Smooth muscle cell (in vitro differentiated cells): Measurements from ENCODE around the gene TGFB1. TPM values are rescaled to one million over a fixed set of nuclear protein-coding genes. Genes with fewer than 3 reads are reported as not detected.

Experiments used
- DNase-seq: peaks from one replicate; lab custom pipeline; 2025; ENCODE audit not compliant: unreplicated experiment; lab: John Stamatoyannopoulos, UW
- H2AFZ ChIP-seq: fragments of 200-600 bp; sonication (generic); 2 replicates; pipeline ENCODE4 v1.6.0; 2016; ENCODE audit warnings: antibody characterized with exemption, low read depth, mild to moderate bottlenecking
- H3F3A ChIP-seq: fragments of 200-600 bp; sonication (generic); 2 replicates; pipeline ENCODE4 v1.6.0; 2017; ENCODE audit warnings: antibody characterized with exemption, low read depth
- H3K27ac ChIP-seq: fragments of 200-600 bp; sonication (generic); 2 replicates; pipeline ENCODE4 v1.5.1; 2016; ENCODE audit warnings: low read depth, mild to moderate bottlenecking
- H3K27me3 ChIP-seq: fragments of 200-600 bp; sonication (generic); 2 replicates; pipeline ENCODE4 v1.6.1; 2016; ENCODE audit warnings: low read depth, mild to moderate bottlenecking
- H3K36me3 ChIP-seq: fragments of 200-600 bp; sonication (generic); 2 replicates; pipeline ENCODE4 v1.5.1; 2016; ENCODE audit warnings: low read depth
- H3K4me1 ChIP-seq: fragments of 200-600 bp; sonication (generic); 2 replicates; pipeline ENCODE4 v1.5.1; 2016; ENCODE audit warnings: low read depth
- H3K4me2 ChIP-seq: fragments of 200-600 bp; sonication (generic); 2 replicates; pipeline ENCODE4 v1.6.0; 2016; ENCODE audit warnings: mild to moderate bottlenecking
- H3K4me3 ChIP-seq: fragments of 200-600 bp; sonication (generic); 2 replicates; pipeline ENCODE4 v1.5.1; 2016; ENCODE audit warnings: mild to moderate bottlenecking
- H3K79me2 ChIP-seq: fragments of 200-600 bp; sonication (generic); 2 replicates; pipeline ENCODE4 v1.6.0; 2016; ENCODE audit warnings: low read depth, mild to moderate bottlenecking
- H3K9ac ChIP-seq: fragments of 200-600 bp; sonication (generic); 2 replicates; pipeline ENCODE4 v1.6.0; 2016; ENCODE audit warnings: low read depth
- H3K9me3 ChIP-seq: fragments of 200-600 bp; sonication (generic); replicated peaks from 2 replicates; pipeline ENCODE4 v1.5.1; 2016; ENCODE audit warnings: low read depth
- H4K20me1 ChIP-seq: fragments of 200-600 bp; sonication (generic); 2 replicates; pipeline ENCODE4 v1.6.0; 2016; ENCODE audit warnings: low read depth
- WGBS: methylation state at CpG from one replicate; pipeline ENCODE4 v1.1.7; 2016; ENCODE audit warnings: low lambda C conversion rate; 5-methylcytosine and 5-hydroxymethylcytosine counted together
- polyA plus RNA-seq: library from polyadenylated mRNA; unstranded; fragments of >200 nt; fragmentation: Nextera tagmentation; extraction: Ambion mirVana; gene quantifications from 2 replicates; pipeline ENCODE4 v1.2.1, GENCODE V29; 2016
- total RNA-seq: library from RNA; depleted of rRNA; stranded (reverse); fragments of >200 nt; gene quantifications from 2 replicates; pipeline ENCODE4 v1.2.3, GENCODE V29; 2014
- TF ChIP-seq, protein P1 (sequence below): fragments of 200-600 bp; sonication (generic); IDR thresholded peaks from 2 replicates; pipeline ENCODE4 v1.5.1; 2017; ENCODE audit warnings: borderline replicate concordance, mild to moderate bottlenecking, antibody characterized with exemption; ENCODE audit not compliant: insufficient read depth, poor library complexity, severe bottlenecking

The TGFB1 gene
- total and polyA plus RNA-seq, 2 experiments from 2014 or later, result 51.7 to 199 TPM

DNA sequence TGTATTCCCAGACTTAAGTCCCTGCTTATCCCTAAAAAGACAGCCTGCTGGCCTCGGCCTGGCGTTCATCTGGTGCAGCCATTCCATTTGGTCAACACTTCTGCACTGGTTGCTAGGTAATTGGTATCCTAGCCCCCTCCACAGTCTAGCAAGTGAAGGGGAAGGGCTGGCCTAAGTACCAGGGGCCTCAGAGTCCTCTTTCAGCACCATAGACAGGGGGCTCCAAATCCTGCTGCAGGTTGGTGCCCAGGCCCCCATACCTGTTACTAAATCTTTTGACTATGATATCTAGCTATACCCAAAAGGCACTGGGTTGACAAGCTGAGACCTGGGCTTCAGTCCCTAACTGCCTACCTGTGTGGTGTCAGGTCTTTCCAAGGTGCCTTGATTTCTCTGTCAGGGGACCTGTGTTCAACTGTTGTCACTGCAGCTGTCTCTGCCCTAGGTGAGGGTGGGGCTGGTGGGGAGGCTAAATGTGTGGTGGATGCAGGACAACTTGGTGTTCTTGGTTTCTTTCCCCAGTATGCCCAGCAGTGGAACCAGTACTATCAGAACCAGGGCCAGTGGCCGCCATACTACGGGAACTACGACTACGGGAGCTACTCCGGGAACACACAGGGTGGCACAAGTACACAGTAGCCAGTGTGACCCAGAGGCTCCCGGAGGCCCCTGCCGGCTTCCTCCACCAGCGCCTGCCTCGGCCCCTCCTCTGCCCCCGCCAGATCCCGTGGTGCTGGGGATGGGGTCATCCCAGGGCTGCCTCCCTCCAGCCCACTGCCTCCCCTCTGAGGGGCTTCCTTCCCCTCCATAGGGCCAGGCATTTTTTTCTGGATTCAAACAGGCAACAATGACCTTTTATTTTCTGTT lies 47.6 kb downstream of the TGFB1 start:
- Histone ChIP-seq H3K9me3 (no peaks in the 10 kb centered on the region), H3K36me3 (peaks cover 18% of the 10 kb centered on the region), H3F3A (peaks cover 45% of the 10 kb centered on the region), H3K4me2 (no peak overlapping the region), H3K4me1 (peaks cover 16% of the 10 kb centered on the region), H3K4me3 (no peak overlapping the region), H3K27me3 (no peaks in the 10 kb centered on the region), H4K20me1 (peaks cover 6% of the 10 kb centered on the region), H3K79me2 (peaks cover 4% of the 10 kb centered on the region), H3K27ac (peak overlapping the region; percentile 89), H3K9ac (no peak overlapping the region), H2AFZ (no peak overlapping the region)
- DNase-seq, result no peak
- TF ChIP-seq, protein P1, sequence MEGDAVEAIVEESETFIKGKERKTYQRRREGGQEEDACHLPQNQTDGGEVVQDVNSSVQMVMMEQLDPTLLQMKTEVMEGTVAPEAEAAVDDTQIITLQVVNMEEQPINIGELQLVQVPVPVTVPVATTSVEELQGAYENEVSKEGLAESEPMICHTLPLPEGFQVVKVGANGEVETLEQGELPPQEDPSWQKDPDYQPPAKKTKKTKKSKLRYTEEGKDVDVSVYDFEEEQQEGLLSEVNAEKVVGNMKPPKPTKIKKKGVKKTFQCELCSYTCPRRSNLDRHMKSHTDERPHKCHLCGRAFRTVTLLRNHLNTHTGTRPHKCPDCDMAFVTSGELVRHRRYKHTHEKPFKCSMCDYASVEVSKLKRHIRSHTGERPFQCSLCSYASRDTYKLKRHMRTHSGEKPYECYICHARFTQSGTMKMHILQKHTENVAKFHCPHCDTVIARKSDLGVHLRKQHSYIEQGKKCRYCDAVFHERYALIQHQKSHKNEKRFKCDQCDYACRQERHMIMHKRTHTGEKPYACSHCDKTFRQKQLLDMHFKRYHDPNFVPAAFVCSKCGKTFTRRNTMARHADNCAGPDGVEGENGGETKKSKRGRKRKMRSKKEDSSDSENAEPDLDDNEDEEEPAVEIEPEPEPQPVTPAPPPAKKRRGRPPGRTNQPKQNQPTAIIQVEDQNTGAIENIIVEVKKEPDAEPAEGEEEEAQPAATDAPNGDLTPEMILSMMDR, result no peak
- 98% methylated on average over 10 of the region's 13 CpGs for WGBS

DNA sequence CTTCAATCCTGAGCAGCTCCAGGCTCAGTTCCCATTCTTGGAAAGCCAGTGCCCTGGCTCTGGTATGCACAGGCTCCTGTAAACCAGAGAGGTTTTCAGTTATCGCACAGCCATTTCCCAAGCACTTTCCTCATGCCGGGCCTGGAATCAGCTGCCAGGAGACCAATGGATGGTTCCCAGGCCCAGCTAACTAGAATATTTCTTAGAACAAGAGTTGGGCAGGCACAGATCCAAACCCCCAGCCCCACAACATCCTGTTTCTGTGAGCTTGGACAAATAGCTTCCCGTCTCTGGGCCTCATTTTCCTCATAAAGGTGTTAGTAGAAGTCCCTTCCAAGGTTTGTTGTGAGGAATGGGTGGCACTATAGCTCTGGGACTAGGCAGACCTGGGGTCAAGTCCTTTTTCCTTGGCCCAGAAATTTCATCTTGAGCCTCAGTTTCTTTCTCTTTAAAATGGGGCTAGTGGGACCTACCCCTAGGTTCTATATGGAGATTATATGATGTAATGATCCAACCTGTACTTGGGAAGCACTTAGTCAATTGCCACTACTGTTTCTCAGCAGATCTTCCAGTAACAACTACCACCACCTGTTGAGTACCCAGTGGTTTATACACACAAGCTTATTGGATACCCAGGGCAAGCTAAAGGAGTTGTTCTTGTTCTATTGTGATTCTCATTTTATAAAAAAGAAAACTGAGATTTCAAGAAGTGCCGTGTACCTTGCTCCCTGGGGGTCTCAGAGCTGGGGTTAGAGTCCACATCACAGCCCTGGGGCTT lies 48.8 kb downstream of the TGFB1 start:
- H3K9ac ChIP-seq, result no peak overlapping the region
- H3K4me3 ChIP-seq, result no peak overlapping the region
- H3K9me3 ChIP-seq, result no peaks in the 10 kb centered on the region
- peaks cover 20% of the 10 kb centered on the region for H3K36me3 ChIP-seq
- 91% methylated on average over 4 of the region's 4 CpGs for WGBS
- H2AFZ ChIP-seq, result no peak overlapping the region
- peaks cover 10% of the 10 kb centered on the region for H3K4me1 ChIP-seq
- H3K79me2 ChIP-seq, result peaks cover 9% of the 10 kb centered on the region
- peaks cover 42% of the 10 kb centered on the region for H3F3A ChIP-seq
- no peaks in the 10 kb centered on the region for H3K27me3 ChIP-seq
- H3K27ac ChIP-seq, result no peak overlapping the region
- TF ChIP-seq, protein P1, result no peak
- no peak for DNase-seq
- no peak overlapping the region for H3K4me2 ChIP-seq
- H4K20me1 ChIP-seq, result peaks cover 18% of the 10 kb centered on the region

DNA sequence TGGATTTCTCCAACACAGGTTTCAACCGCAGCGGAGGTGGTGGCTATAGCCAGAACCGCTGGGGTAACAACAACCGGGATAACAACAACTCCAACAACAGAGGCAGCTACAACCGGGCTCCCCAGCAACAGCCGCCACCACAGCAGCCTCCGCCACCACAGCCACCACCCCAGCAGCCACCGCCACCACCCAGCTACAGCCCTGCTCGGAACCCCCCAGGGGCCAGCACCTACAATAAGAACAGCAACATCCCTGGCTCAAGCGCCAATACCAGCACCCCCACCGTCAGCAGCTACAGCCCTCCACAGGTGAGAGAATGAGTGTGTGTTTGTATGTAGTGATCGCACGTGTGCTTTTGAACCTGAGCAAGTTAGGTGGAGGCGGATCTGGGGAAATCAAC lies 49.8 kb downstream of the TGFB1 start:
- peaks cover 28% of the 10 kb centered on the region for H4K20me1 ChIP-seq
- peaks cover 45% of the 10 kb centered on the region for H3F3A ChIP-seq
- no peaks in the 10 kb centered on the region for H3K27me3 ChIP-seq
- no peaks in the 10 kb centered on the region for H3K9me3 ChIP-seq
- TF ChIP-seq, protein P1, result no peak
- no peak overlapping the region for H2AFZ ChIP-seq
- peaks cover 20% of the 10 kb centered on the region for H3K36me3 ChIP-seq
- no peak overlapping the region for H3K4me2 ChIP-seq
- WGBS, result 98% methylated on average over 14 of the region's 14 CpGs
- no peak overlapping the region for H3K27ac ChIP-seq
- peaks cover 4% of the 10 kb centered on the region for H3K4me1 ChIP-seq
- no peak overlapping the region for H3K9ac ChIP-seq
- DNase-seq, result no peak
- H3K4me3 ChIP-seq, result no peak overlapping the region
- peaks cover 9% of the 10 kb centered on the region for H3K79me2 ChIP-seq
